Heart left ventricle (tissue), 16 donors: Measurements from ENCODE around the gene MAP7D3. TPM values are rescaled to one million over a fixed set of nuclear protein-coding genes. Genes with fewer than 3 reads are reported as not detected.

Experiments used
- ATAC-seq, 4 donors: fragments of 200-7000 bp; cut with Tn5 transposase; one replicate each; pipeline ENCODE4 v1.9.1; 2020 to 2022; ENCODE audit warnings: moderate library complexity in 4 of 4, mild to moderate bottlenecking in 3 of 4, moderate number of reproducible peaks in 1 of 4
- DNase-seq, 5 donors: peaks; one replicate each; pipeline ENCODE4 v3.0.0-alpha.2; 2020
- H3K27ac ChIP-seq, 12 donors: fragments of 200-600 bp; sonication (generic) in 4 of 12; one replicate each; pipeline versions ENCODE4 v1.5.0 to v1.8.0; 2016 to 2022; ENCODE audit warnings: mild to moderate bottlenecking in 2 of 12
- H3K27me3 ChIP-seq, 9 donors: fragments of 200-600 bp; sonication (generic) in 2 of 9; one replicate each; pipeline versions ENCODE4 v1.5.1 to v1.8.0; 2016 to 2022; ENCODE audit warnings: mild to moderate bottlenecking in 3 of 9
- H3K36me3 ChIP-seq, 9 donors: fragments of 200-600 bp; sonication (generic) in 2 of 9; one replicate each; pipeline versions ENCODE4 v1.5.0 to v1.8.0; 2018 to 2022; ENCODE audit warnings: mild to moderate bottlenecking in 2 of 9
- H3K4me1 ChIP-seq, 12 donors: fragments of 200-600 bp; sonication (generic) in 4 of 12; one replicate each; pipeline versions ENCODE4 v1.5.0 to v1.8.0; 2016 to 2022; ENCODE audit warnings: mild to moderate bottlenecking in 3 of 12
- H3K4me3 ChIP-seq, 12 donors: fragments of 200-600 bp; sonication (generic) in 4 of 12; one replicate each; pipeline versions ENCODE4 v1.5.0 to v1.8.0; 2017 to 2022; ENCODE audit warnings: mild to moderate bottlenecking in 9 of 12, moderate library complexity in 4 of 12
- H3K9me3 ChIP-seq, 12 donors: fragments of 200-600 bp; sonication (generic) in 4 of 12; one replicate each; pipeline versions ENCODE4 v1.5.0 to v1.8.0; 2016 to 2022; ENCODE audit warnings: mild to moderate bottlenecking in 1 of 12
- POLR2A ChIP-seq, 2 donors: fragments of 450-650 bp; IDR thresholded peaks; one replicate each; pipeline ENCODE4 v1.6.1; 2017; ENCODE audit warnings: antibody characterized with exemption in 2 of 2, mild to moderate bottlenecking in 2 of 2, moderate library complexity in 2 of 2
- whole genome bisulfite sequencing, 4 donors: extraction: QIAGEN DNeasy Blood & Tissue Kit in 2 of 4; methylation state at CpG; one replicate each; pipeline versions ENCODE4 v1.1.5 to v1.1.7; 2013 to 2018; 5-methylcytosine and 5-hydroxymethylcytosine counted together
- intact Hi-C, 10 donors: fragments of 100-400 bp; cut with DNase I; formaldehyde crosslinking; loops; one replicate each; pipeline versions ENCODE4 v1.11.1 to v1.14.2; 2022
- polyA plus RNA-seq, 2 donors: library from polyadenylated mRNA; stranded (reverse); fragments of 200-250 nt; gene quantifications; one replicate each; pipeline ENCODE4 v1.2.3, GENCODE V29; 2013
- total RNA-seq, 9 donors: library from RNA; depleted of rRNA in 2 of 9; stranded (reverse); fragments of >200 nt in 2 of 9; fragmentation: NEBNext Ultra II Directional in 3 of 9; extraction: Animal tissue kit (Norgen Biotek cat#: 25700) in 3 of 9; gene quantifications; one replicate each; pipeline versions ENCODE4 v1.1.0 to v1.2.4, GENCODE V29; 2016 to 2023
- TF ChIP-seq, protein P1 (sequence below), 12 donors: fragments of 200-600 bp; sonication (generic) in 4 of 12; IDR thresholded peaks; one replicate each; pipeline versions ENCODE4 v1.5.0 to v1.8.0; 2018 to 2022; ENCODE audit warnings: antibody characterized with exemption in 12 of 12, mild to moderate bottlenecking in 5 of 12
- donor health status: ischemic (EF 13 %, LVEDD 7.1; RV severe dilation, severe dysfunction).
- donor health status: healthy with polysubstance abuse.
- donor health status: DM: no; HTN: yes; CAD: no.
- donor health status: DM: no; HTN: no; CAD: no.
- donor health status: ischemic (EF 25% LVEDD 6.9; RV normal size, moderate dysfunction).
- donor health status: ischemic (EF 25% LVEDD 5.7; RV mildly dilated, moderate dysfunction).
- donor health status: healthy.
- donor health status: DM: yes; HTN: yes; CAD: no.
- donor health status: ischemic (EF 35%, LVEDD 5.7; RV mildly dilated, moderate dysfunction).
- donor health status: nonischemic (EF 11% LVEDD 7.7; RV severe dilation, severe dysfunction).
- donor health status: DM: yes; HTN: yes; CAD: no.
- donor health status: PGD.
- donor health status: ischemic (EF 29% LVEDD 5.4; RV normal size, mild dysfunction).
- donor health status: nonischemic (EF 23%, LVEDD 6.1; RV moderate dilation, normal function).

MAP7D3 gene
- total and polyA plus RNA-seq, 11 donors = 8.2 to 18.4 (median 12.7) TPM

- H3K4me1 ChIP-seq = peaks cover 0 to 73% (median 35%) of the 10 kb centered on the region in 12 donors
Observed at GRCh38 chrX:136196691-136197155, 54.5 kb downstream of the MAP7D3 start.

DNA sequence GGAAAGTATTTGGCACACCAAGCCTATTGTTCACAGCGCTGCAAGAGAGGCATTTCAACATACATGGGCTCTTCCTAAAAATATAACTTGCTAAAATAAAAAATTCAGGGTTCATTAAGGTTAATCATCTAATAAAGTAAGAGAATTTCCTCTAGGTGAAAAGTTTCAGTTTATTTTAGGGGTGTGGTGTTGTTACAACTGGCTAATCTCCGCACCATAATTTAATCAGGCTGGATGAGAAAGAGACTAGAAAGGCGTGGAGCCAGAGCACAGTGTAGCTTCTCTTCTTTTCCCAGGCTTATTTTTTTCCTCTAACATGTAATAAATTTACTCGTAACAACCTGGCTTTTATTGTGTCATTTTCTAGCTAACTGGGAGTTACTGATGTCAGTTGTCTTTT is 56.0 kb downstream of the MAP7D3 start:
- WGBS, 4 donors = 42 to 53% (median 44%) methylated on average over 4 of the region's 4 CpGs
- peaks cover 0 to 81% (median 45%) of the 10 kb centered on the region in 12 donors for H3K4me1 ChIP-seq
- ATAC-seq = no peak

More at GRCh38 chrX:136196691-136197155, 54.5 kb downstream of the MAP7D3 start:
- no peaks in the 10 kb centered on the region for H3K9me3 ChIP-seq
- H3K27me3 ChIP-seq = peaks cover 0 to 14% (median 0%) of the 10 kb centered on the region in 9 donors
- intact Hi-C loops = loop anchor here in 1 of 10 donors (10.0 kb wide), 1 partner anchor 672 kb away; the partner anchor contains the start of gene INTS6L
- DNase-seq (no peak), ATAC-seq (peak; percentile 29 to 64 (median 47))
- TF ChIP-seq, protein P1, sequence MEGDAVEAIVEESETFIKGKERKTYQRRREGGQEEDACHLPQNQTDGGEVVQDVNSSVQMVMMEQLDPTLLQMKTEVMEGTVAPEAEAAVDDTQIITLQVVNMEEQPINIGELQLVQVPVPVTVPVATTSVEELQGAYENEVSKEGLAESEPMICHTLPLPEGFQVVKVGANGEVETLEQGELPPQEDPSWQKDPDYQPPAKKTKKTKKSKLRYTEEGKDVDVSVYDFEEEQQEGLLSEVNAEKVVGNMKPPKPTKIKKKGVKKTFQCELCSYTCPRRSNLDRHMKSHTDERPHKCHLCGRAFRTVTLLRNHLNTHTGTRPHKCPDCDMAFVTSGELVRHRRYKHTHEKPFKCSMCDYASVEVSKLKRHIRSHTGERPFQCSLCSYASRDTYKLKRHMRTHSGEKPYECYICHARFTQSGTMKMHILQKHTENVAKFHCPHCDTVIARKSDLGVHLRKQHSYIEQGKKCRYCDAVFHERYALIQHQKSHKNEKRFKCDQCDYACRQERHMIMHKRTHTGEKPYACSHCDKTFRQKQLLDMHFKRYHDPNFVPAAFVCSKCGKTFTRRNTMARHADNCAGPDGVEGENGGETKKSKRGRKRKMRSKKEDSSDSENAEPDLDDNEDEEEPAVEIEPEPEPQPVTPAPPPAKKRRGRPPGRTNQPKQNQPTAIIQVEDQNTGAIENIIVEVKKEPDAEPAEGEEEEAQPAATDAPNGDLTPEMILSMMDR (IDR thresholded peaks at IDR 0.05) = no peak
- TF ChIP-seq POLR2A (IDR thresholded peaks at IDR 0.05) = peak in 1 of 2 donors; percentile 22
- peak overlapping the region in 10 of 12 donors; percentile 27 to 56 (median 47) for H3K4me3 ChIP-seq
- WGBS, 4 donors = 44 to 66% (median 54%) methylated on average over 7 of the region's 7 CpGs
- H3K36me3 ChIP-seq = no peaks in the 10 kb centered on the region
- H3K27ac ChIP-seq = peak overlapping the region; percentile 51 to 93 (median 86)

GRCh38 chrX:136194536-136194935 is 56.7 kb downstream of the MAP7D3 start:
- DNase-seq (no peak), ATAC-seq (no peak)
- Histone ChIP-seq H3K27ac (peak overlapping the region in 11 of 12 donors; percentile 4 to 93 (median 85)), H3K36me3 (no peaks in the 10 kb centered on the region), H3K9me3 (no peaks in the 10 kb centered on the region), H3K4me1 (peaks cover 0 to 81% (median 46%) of the 10 kb centered on the region in 12 donors), H3K27me3 (peaks cover 0 to 8% (median 0%) of the 10 kb centered on the region in 9 donors), H3K4me3 (no peak overlapping the region)
- intact Hi-C loops = loop anchor here in 1 of 10 donors (10.0 kb wide), 1 partner anchor 670 kb away; the partner anchor contains the start of gene INTS6L
- 54 to 99% (median 92%) methylated on average over 2 of the region's 2 CpGs for WGBS, 4 donors
- no peak for TF ChIP-seq POLR2A (IDR thresholded peaks at IDR 0.05)
- TF ChIP-seq, protein P1 (IDR thresholded peaks at IDR 0.05) = no peak

More for the DNA sequence above, 56.0 kb downstream of the MAP7D3 start:
- intact Hi-C loops = loop anchor here in 1 of 10 donors (10.0 kb wide), 1 partner anchor 670 kb away; the partner anchor contains the start of gene INTS6L
- Histone ChIP-seq H3K27ac (peak overlapping the region; percentile 51 to 93 (median 86)), H3K36me3 (no peaks in the 10 kb centered on the region), H3K4me3 (no peak overlapping the region), H3K27me3 (peaks cover 0 to 14% (median 0%) of the 10 kb centered on the region in 9 donors), H3K9me3 (no peaks in the 10 kb centered on the region)
- TF ChIP-seq, protein P1 (IDR thresholded peaks at IDR 0.05) = no peak
- no peak for TF ChIP-seq POLR2A (IDR thresholded peaks at IDR 0.05)
- no peak for DNase-seq

GRCh38 chrX:136193771-136194170 is 57.4 kb downstream of the MAP7D3 start:
- H3K9me3 ChIP-seq = no peaks in the 10 kb centered on the region
- peaks cover 0 to 5% (median 0%) of the 10 kb centered on the region in 9 donors for H3K27me3 ChIP-seq
- WGBS, 4 donors = 12 to 31% (median 17%) methylated on average over 4 of the region's 4 CpGs
- peaks cover 0 to 86% (median 52%) of the 10 kb centered on the region in 12 donors for H3K4me1 ChIP-seq
- no peaks in the 10 kb centered on the region for H3K36me3 ChIP-seq
- DNase-seq (peak in 1 of 5 donors; percentile 53), ATAC-seq (peak in 1 of 4 donors; percentile 16)
- intact Hi-C loops = loop anchor here in 1 of 10 donors (10.0 kb wide), 1 partner anchor 669 kb away; the partner anchor contains the start of gene INTS6L
- no peak for TF ChIP-seq POLR2A (IDR thresholded peaks at IDR 0.05)
- TF ChIP-seq, protein P1 (IDR thresholded peaks at IDR 0.05) = no peak
- H3K27ac ChIP-seq = peak overlapping the region; percentile 1 to 93 (median 82)
- no peak overlapping the region for H3K4me3 ChIP-seq
